HEK293 (cell line): ENCODE measurements around the gene POLD2.

Experiments
- CTCF ChIA-PET: fragments of 350-600 bp; formaldehyde crosslinking; extraction: SDS; loops from one replicate; lab custom pipeline; 2021; ENCODE audit warnings: antibody characterized with exemption; lab: Yijun Ruan, JAX
- POLR2A ChIA-PET: fragments of 300-600 bp; formaldehyde crosslinking; extraction: SDS; loops from one replicate; lab custom pipeline; 2020; ENCODE audit warnings: antibody characterized with exemption, inconsistent platforms; lab: Yijun Ruan, JAX
- H3K27ac ChIP-seq: fragments of 200-500 bp; sonication (Bioruptor generic); 2 replicates; pipeline ENCODE4 v1.5.1; 2014; ENCODE audit warnings: low read depth, low read length, control low read depth, inconsistent platforms; ENCODE audit errors: extremely low read depth
- H3K36me3 ChIP-seq, 2 experiments: fragments of 200-500 bp in 1 of 2; sonication (Bioruptor generic) in 1 of 2; 1 replicate in 1 of 2; 2 replicates in 1 of 2; pipeline ENCODE4 v1.5.1; 2014 to 2017; ENCODE audit warnings: inconsistent platforms in 2 of 2, low read length in 2 of 2; ENCODE audit not compliant: control insufficient read depth in 2 of 2, insufficient read depth in 1 of 2
- H3K4me1 ChIP-seq: fragments of 200-500 bp; sonication (Bioruptor generic); 2 replicates; pipeline ENCODE4 v1.5.1; 2014; ENCODE audit warnings: mild to moderate bottlenecking, low read length, inconsistent platforms; ENCODE audit not compliant: control insufficient read depth, insufficient read depth
- H3K4me3 ChIP-seq: 2 replicates; pipeline ENCODE4 v1.5.1; 2011; ENCODE audit warnings: low read depth, mild to moderate bottlenecking, control low read depth, low read length, moderate library complexity
- H3K9me3 ChIP-seq: fragments of 200-500 bp; sonication (Bioruptor generic); 2 replicates; pipeline ENCODE4 v1.5.1; 2014; ENCODE audit warnings: low read depth, low read length, inconsistent platforms; ENCODE audit not compliant: control insufficient read depth, insufficient read depth
- PATZ1 ChIP-seq: fragments of 450-650 bp; formaldehyde crosslinking; IDR thresholded peaks from 2 replicates; pipeline ENCODE4 v1.5.1; 2016; ENCODE audit warnings: missing biosample characterization, missing genetic modification characterization
- REST ChIP-seq: fragments of 450-650 bp; formaldehyde crosslinking; IDR thresholded peaks from 2 replicates; pipeline ENCODE4 v1.5.1; 2016; ENCODE audit warnings: missing biosample characterization, missing genetic modification characterization
- SETDB1 ChIP-seq: IDR thresholded peaks from one replicate; pipeline ENCODE4 v1.6.1; 2017; ENCODE audit warnings: mild to moderate bottlenecking, low read length, moderate library complexity, mixed read lengths; ENCODE audit not compliant: insufficient read length
- ZIC2 ChIP-seq: fragments of 450-650 bp; formaldehyde crosslinking; IDR thresholded peaks from 2 replicates; pipeline ENCODE4 v1.5.1; 2016; ENCODE audit warnings: missing biosample characterization, missing genetic modification characterization
- ZNF132 ChIP-seq: fragments of 450-650 bp; formaldehyde crosslinking; IDR thresholded peaks from 2 replicates; pipeline ENCODE4 v1.5.1; 2017; ENCODE audit warnings: missing biosample characterization, missing genetic modification characterization, borderline replicate concordance
- ZNF777 ChIP-seq: fragments of 450-650 bp; formaldehyde crosslinking; IDR thresholded peaks from 2 replicates; pipeline ENCODE4 v1.5.1; 2017; ENCODE audit warnings: missing biosample characterization, missing genetic modification characterization, borderline replicate concordance
- TF ChIP-seq, protein P1 (sequence below): fragments of 450-650 bp; formaldehyde crosslinking; optimal IDR thresholded peaks from 2 replicates; pipeline ENCODE3; 2016; ENCODE audit warnings: missing biosample characterization, mild to moderate bottlenecking, missing genetic modification characterization
- TF ChIP-seq, protein P2 (sequence below): fragments of 450-650 bp; formaldehyde crosslinking; IDR thresholded peaks from 2 replicates; pipeline ENCODE4 v1.5.1; 2016; ENCODE audit warnings: missing biosample characterization, missing genetic modification characterization

Gene POLD2

DNA sequence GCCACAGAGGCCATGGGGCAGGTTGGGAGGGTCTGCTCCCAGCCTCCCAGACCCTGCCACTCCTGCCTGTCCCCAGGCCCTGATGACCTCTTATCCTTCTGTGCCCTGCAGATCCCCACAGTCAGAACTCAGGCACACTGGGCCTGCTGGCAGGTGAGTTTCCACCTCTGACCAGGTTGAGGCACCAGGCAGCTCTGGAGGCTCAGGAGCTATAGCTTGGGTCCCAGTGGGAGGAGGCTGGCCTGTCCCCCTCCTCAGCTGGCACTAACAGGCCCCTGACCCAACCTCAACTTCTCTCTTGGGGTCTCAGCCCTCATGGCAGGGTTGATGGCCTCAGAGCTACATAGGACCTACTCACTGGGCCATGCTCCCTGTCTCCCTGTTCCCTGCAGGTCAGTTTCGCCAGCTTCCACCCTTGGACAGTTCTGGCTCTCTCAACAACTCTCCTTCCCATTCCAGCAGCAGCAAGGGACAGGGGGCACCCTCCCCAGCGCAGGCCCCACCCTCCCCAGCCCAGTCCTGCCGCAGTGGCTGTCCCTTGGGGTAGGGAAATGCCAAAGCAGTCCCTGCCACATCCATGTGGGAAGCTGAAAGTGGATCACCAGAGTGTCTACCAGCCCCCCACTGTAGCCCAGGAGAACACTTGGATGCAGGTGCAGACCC, 21.9 kb downstream of the POLD2 start:
- Histone ChIP-seq H3K9me3 (no peaks in the 10 kb centered on the region), H3K4me1 (no peaks in the 10 kb centered on the region), H3K27ac (no peak overlapping the region), H3K36me3 (no peaks in the 10 kb centered on the region), H3K4me3 (no peak overlapping the region)
- POLR2A ChIA-PET = no interaction called here
- CTCF ChIA-PET = interaction anchor here (1.3 kb wide), 1 partner anchor 96 kb away, joined by 3 read pairs; no protein-coding TSS in a partner anchor
- TF ChIP-seq ZNF777 (tag by site-specific recombination) = no peak
- no peak for TF ChIP-seq ZNF132 (tag by site-specific recombination)

DNA sequence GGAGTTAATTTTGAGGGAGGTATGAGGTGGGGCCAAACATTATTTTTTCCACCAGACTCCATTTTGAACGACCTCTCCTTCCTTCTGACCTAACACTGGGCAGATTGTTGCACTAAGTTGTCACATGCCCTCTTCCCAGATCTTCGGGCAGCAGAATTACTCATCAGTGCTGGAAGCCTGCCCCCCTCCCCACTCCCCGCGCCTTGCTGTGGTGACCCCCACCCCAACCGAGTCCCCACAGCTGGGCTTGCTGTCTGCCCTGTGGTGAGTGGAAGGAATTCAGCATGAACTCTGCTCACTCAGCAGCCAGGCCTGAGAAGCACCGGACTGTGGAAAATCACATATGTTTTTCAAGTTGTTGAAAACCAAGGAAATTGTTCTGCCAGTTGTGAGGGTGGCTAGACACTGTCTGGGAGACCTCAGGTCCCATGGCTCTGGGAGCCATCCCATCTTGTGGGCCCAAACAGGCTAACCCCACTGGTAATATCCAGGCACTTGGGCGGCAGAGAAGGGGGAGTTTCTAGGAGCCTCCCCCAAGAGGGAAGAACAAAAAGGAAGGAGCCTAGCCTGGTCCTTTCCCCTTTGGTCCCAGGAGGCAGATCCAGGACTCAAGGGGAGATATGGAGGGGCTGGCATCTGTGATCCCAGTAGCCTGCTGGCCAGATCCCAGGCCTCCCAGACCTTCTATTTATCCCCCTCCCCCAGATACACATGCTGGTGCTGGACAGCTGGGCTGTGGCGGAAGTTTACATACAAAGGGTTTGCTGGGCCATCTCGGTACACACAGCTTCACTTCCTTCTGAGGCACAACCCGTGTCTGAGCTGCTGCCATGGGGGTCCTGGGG, 22.7 kb downstream of the POLD2 start:
- Histone ChIP-seq H3K4me3 (no peak overlapping the region), H3K4me1 (no peaks in the 10 kb centered on the region), H3K27ac (no peak overlapping the region), H3K36me3 (no peaks in the 10 kb centered on the region), H3K9me3 (no peaks in the 10 kb centered on the region)
- ChIA-PET CTCF (no interaction called here), POLR2A (no interaction called here)
- TF ChIP-seq PATZ1 = 0 out of 2 replicates have a peak, but pooled peaks have one; percentile 29
- peak; percentile 49; the same call in 1 of the 2 replicates for TF ChIP-seq REST (tag by site-specific recombination)
- TF ChIP-seq, protein P1, sequence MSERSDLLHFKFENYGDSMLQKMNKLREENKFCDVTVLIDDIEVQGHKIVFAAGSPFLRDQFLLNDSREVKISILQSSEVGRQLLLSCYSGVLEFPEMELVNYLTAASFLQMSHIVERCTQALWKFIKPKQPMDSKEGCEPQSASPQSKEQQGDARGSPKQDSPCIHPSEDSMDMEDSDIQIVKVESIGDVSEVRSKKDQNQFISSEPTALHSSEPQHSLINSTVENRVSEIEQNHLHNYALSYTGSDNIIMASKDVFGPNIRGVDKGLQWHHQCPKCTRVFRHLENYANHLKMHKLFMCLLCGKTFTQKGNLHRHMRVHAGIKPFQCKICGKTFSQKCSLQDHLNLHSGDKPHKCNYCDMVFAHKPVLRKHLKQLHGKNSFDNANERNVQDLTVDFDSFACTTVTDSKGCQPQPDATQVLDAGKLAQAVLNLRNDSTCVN = no peak
- TF ChIP-seq, protein P2, sequence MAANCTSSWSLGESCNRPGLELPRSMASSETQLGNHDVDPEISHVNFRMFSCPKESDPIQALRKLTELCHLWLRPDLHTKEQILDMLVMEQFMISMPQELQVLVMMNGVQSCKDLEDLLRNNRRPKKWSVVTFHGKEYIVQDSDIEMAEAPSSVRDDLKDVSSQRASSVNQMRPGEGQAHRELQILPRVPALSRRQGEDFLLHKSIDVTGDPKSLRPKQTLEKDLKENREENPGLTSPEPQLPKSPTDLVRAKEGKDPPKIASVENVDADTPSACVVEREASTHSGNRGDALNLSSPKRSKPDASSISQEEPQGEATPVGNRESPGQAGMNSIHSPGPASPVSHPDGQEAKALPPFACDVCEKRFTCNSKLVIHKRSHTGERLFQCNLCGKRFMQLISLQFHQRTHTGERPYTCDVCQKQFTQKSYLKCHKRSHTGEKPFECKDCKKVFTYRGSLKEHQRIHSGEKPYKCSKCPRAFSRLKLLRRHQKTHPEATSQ = no peak
- 0 out of 2 replicates have a peak, but pooled peaks have one; percentile 29 for TF ChIP-seq ZIC2 (tag by site-specific recombination)

DNA sequence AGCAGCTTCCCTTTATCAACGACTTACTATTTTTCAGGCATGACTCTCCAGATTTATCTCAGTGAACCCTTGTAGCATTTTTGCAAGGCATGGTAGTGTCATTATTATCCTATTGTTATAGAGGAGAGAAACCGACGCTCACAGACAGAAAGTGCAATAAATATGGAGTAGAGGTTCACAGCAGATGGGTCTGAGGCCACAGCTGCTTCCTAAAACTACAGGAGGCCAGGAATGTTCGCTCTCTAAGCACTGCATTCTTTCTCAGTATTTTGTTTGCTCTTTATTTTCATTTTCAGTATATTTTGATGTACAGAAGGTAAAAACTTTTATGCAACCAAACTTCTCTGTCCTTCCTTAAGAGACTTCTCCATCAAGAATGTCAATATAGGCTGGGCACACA, 23.7 kb downstream of the POLD2 start:
- Histone ChIP-seq H3K36me3 (no peaks in the 10 kb centered on the region), H3K9me3 (no peaks in the 10 kb centered on the region), H3K4me1 (no peaks in the 10 kb centered on the region; the same call in 1 of the 2 replicates), H3K4me3 (no peak overlapping the region), H3K27ac (no peak overlapping the region)
- TF ChIP-seq SETDB1 = no peak
- ChIA-PET POLR2A (no interaction called here), CTCF (interaction anchor here (1.5 to 1.6 kb wide), 2 partner anchors 10 to 27 kb away, joined by 3 to 6 read pairs; no protein-coding TSS in a partner anchor)
